ENCODE measurements around the gene ZP4. TPM values are rescaled to one million over a fixed set of nuclear protein-coding genes. Genes with fewer than 3 reads are reported as not detected.

The ZP4 gene
- total and polyA plus RNA-seq, 9 of the 15 experiments (the other 6 are each of a cell fraction or from before 2014, with no cell fraction given) = not detected

DNA sequence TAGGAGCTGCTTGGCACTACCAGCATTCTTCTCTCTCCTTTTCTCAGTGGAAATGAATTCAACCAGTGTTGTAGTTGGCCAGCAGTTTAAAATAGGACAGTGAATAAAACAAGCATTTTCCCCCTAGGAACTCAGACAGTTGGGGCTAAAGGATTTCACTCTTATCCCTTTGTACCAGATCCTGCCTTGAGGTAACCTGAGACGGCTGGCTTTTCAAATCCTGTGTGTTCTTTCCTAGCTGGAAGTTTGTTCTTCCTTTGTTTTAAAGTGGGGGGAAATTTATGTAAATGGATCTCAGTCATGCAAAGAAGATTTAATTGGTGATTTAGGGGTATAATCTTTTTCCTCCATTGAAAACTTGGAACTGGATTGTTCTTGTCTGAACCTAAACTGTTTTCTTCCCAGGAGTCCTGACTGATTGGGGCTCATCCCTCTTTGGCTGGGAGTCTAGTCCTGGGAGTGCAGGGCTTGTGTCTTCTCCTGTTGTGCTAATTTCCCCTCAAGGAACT lies 23.3 kb downstream of the ZP4 start:
- no peak for DNase-seq (ENCODE audit: extremely low read depth in 1 of 4, low spot score in 3 of 4)
- H3K4me1 ChIP-seq (replicated peaks in 1 of 2; ENCODE audit: control insufficient read depth in 2 of 2, insufficient read depth in 2 of 2, low read length in 2 of 2) = peaks cover 0 to 3% of the 10 kb centered on the region in 2 experiments; a peak in 1 of 5 replicates
- H3K36me3 ChIP-seq (ENCODE audit: control insufficient read depth, insufficient read depth, low read length) = no peaks in the 10 kb centered on the region
- FAIRE-seq = no peak
- H3K9ac ChIP-seq (ENCODE audit: insufficient read depth in 1 of 2, low read depth in 2 of 2, low read length in 2 of 2) = no peak overlapping the region
- in situ Hi-C loops (cut with MboI) = no loop called here
- no TSS peak for BruUV-seq (replicated peaks)
- WGBS (ENCODE audit: insufficient coverage, low coverage, missing lambda C conversion rate) = 9% methylated on average over 1 of the region's 1 CpG
- no peak overlapping the region for H3K4me2 ChIP-seq (ENCODE audit: insufficient read depth, low read length)
- no peak for ATAC-seq
- H4K20me1 ChIP-seq (replicated peaks; ENCODE audit: control insufficient read depth, insufficient read depth, low read length) = no peaks in the 10 kb centered on the region
- H3K9me3 ChIP-seq (replicated peaks; ENCODE audit: control insufficient read depth, insufficient read depth, low read depth, low read length) = no peaks in the 10 kb centered on the region; the same call in 1 of the 2 replicates
- ChIA-PET CTCF (ENCODE audit: low intra/inter-chr PET ratio) (no interaction called here), POLR2A (no interaction called here)
- H3K27ac ChIP-seq (ENCODE audit: extremely low read depth, low read depth, low read length) = no peak overlapping the region
- no peaks in the 10 kb centered on the region for H3K27me3 ChIP-seq (ENCODE audit: control insufficient read depth in 2 of 2, insufficient read depth in 2 of 2, low read length in 2 of 2)
- no peaks in the 10 kb centered on the region for H3K79me2 ChIP-seq (ENCODE audit: control insufficient read depth, insufficient read depth, low read length)
- no peaks in the 10 kb centered on the region for H3K9me1 ChIP-seq (ENCODE audit: control insufficient read depth, insufficient read depth, low read length)
- no peak overlapping the region for H3K4me3 ChIP-seq
- intact Hi-C loops (cut with micrococcal nuclease) = no loop called here
- TF ChIP-seq, protein P1, sequence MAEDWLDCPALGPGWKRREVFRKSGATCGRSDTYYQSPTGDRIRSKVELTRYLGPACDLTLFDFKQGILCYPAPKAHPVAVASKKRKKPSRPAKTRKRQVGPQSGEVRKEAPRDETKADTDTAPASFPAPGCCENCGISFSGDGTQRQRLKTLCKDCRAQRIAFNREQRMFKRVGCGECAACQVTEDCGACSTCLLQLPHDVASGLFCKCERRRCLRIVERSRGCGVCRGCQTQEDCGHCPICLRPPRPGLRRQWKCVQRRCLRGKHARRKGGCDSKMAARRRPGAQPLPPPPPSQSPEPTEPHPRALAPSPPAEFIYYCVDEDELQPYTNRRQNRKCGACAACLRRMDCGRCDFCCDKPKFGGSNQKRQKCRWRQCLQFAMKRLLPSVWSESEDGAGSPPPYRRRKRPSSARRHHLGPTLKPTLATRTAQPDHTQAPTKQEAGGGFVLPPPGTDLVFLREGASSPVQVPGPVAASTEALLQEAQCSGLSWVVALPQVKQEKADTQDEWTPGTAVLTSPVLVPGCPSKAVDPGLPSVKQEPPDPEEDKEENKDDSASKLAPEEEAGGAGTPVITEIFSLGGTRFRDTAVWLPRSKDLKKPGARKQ (CRISPR knock-in tag; IDR thresholded peaks at IDR 0.05) = no peak
- TF ChIP-seq, protein P2, sequence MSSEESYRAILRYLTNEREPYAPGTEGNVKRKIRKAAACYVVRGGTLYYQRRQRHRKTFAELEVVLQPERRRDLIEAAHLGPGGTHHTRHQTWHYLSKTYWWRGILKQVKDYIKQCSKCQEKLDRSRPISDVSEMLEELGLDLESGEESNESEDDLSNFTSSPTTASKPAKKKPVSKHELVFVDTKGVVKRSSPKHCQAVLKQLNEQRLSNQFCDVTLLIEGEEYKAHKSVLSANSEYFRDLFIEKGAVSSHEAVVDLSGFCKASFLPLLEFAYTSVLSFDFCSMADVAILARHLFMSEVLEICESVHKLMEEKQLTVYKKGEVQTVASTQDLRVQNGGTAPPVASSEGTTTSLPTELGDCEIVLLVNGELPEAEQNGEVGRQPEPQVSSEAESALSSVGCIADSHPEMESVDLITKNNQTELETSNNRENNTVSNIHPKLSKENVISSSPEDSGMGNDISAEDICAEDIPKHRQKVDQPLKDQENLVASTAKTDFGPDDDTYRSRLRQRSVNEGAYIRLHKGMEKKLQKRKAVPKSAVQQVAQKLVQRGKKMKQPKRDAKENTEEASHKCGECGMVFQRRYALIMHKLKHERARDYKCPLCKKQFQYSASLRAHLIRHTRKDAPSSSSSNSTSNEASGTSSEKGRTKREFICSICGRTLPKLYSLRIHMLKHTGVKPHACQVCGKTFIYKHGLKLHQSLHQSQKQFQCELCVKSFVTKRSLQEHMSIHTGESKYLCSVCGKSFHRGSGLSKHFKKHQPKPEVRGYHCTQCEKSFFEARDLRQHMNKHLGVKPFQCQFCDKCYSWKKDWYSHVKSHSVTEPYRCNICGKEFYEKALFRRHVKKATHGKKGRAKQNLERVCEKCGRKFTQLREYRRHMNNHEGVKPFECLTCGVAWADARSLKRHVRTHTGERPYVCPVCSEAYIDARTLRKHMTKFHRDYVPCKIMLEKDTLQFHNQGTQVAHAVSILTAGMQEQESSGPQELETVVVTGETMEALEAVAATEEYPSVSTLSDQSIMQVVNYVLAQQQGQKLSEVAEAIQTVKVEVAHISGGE (CRISPR knock-in tag; IDR thresholded peaks at IDR 0.05) = no peak
- TF ChIP-seq, protein P3, sequence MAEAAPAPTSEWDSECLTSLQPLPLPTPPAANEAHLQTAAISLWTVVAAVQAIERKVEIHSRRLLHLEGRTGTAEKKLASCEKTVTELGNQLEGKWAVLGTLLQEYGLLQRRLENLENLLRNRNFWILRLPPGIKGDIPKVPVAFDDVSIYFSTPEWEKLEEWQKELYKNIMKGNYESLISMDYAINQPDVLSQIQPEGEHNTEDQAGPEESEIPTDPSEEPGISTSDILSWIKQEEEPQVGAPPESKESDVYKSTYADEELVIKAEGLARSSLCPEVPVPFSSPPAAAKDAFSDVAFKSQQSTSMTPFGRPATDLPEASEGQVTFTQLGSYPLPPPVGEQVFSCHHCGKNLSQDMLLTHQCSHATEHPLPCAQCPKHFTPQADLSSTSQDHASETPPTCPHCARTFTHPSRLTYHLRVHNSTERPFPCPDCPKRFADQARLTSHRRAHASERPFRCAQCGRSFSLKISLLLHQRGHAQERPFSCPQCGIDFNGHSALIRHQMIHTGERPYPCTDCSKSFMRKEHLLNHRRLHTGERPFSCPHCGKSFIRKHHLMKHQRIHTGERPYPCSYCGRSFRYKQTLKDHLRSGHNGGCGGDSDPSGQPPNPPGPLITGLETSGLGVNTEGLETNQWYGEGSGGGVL (CRISPR knock-in tag; IDR thresholded peaks at IDR 0.05) = no peak
- no peak for TF ChIP-seq NR2F6 (CRISPR knock-in tag; IDR thresholded peaks at IDR 0.05)
- no peak for TF ChIP-seq HDGF (IDR thresholded peaks at IDR 0.05)
- no peak for TF ChIP-seq ZNF436 (CRISPR knock-in tag; IDR thresholded peaks at IDR 0.05)
- TF ChIP-seq, protein P4, sequence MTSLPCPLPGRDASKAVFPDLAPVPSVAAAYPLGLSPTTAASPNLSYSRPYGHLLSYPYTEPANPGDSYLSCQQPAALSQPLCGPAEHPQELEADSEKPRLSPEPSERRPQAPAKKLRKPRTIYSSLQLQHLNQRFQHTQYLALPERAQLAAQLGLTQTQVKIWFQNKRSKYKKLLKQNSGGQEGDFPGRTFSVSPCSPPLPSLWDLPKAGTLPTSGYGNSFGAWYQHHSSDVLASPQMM (CRISPR knock-in tag; IDR thresholded peaks at IDR 0.05) = no peak
- no peak for TF ChIP-seq STAT5A (IDR thresholded peaks at IDR 0.05; ENCODE audit: borderline replicate concordance, low read length)
- TF ChIP-seq, protein P5, sequence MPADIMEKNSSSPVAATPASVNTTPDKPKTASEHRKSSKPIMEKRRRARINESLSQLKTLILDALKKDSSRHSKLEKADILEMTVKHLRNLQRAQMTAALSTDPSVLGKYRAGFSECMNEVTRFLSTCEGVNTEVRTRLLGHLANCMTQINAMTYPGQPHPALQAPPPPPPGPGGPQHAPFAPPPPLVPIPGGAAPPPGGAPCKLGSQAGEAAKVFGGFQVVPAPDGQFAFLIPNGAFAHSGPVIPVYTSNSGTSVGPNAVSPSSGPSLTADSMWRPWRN (IDR thresholded peaks at IDR 0.05; ENCODE audit: low read depth) = no peak
- no peak for TF ChIP-seq ZNF12 (CRISPR knock-in tag; IDR thresholded peaks at IDR 0.05)
- no peak for TF ChIP-seq HSF4 (CRISPR knock-in tag; IDR thresholded peaks at IDR 0.05; ENCODE audit: borderline replicate concordance)
- no peak overlapping the region for H2AFZ ChIP-seq (ENCODE audit: low read depth, low read length)

Measured in K562 (cell line).